Vagina (tissue), 2 donors: Measurements from ENCODE around the gene AZGP1. TPM values are rescaled to one million over a fixed set of nuclear protein-coding genes. Genes with fewer than 3 reads are reported as not detected.
"Not testable (repeated sequence)": the region's sequence is repeated elsewhere in the genome, so short reads cannot be mapped to it uniquely, and the experiment has no call there.

Experiments used
- DNase-seq, 2 donors: peaks; one replicate each; pipeline ENCODE4 v3.0.0-alpha.2; 2017; ENCODE audit errors: extremely low spot score in 2 of 2
- H3K27ac ChIP-seq: fragments of 200-600 bp; sonication (generic); one replicate; pipeline ENCODE4 v1.5.1; 2019
- H3K27me3 ChIP-seq: fragments of 200-600 bp; sonication (generic); one replicate; pipeline ENCODE4 v1.5.1; 2019
- H3K36me3 ChIP-seq, 2 donors: fragments of 200-600 bp; sonication (generic); one replicate each; pipeline ENCODE4 v1.5.1; 2017 to 2019
- H3K4me1 ChIP-seq: fragments of 200-600 bp; sonication (generic); one replicate; pipeline ENCODE4 v1.5.1; 2019
- H3K4me3 ChIP-seq, 2 donors: fragments of 200-600 bp; sonication (generic); 1 replicate in 1 of 2; 2 replicates in 1 of 2; pipeline ENCODE4 v1.5.1; 2016 to 2019
- H3K9me3 ChIP-seq: fragments of 200-600 bp; sonication (generic); one replicate; pipeline ENCODE4 v1.5.1; 2019
- POLR2A ChIP-seq, 2 donors: fragments of 450-650 bp; IDR thresholded peaks; one replicate each; pipeline ENCODE4 v1.6.1; 2017; ENCODE audit warnings: antibody characterized with exemption in 2 of 2, mild to moderate bottlenecking in 2 of 2, moderate library complexity in 2 of 2
- POLR2AphosphoS5 ChIP-seq, 2 donors: sonication (generic); formaldehyde crosslinking; IDR thresholded peaks; one replicate each; pipeline ENCODE4 v1.9.0; 2017; ENCODE audit warnings: antibody characterized with exemption in 2 of 2, mild to moderate bottlenecking in 2 of 2, low read depth in 1 of 2; ENCODE audit not compliant: insufficient read depth in 1 of 2
- intact Hi-C: fragments of 100-400 bp; cut with DNase I; formaldehyde crosslinking; loops from one replicate; pipeline ENCODE4 v1.15.1; 2023
- total RNA-seq: library from RNA; depleted of rRNA; stranded (reverse); fragments of >200 nt; gene quantifications from one replicate; pipeline ENCODE4 v1.2.3, GENCODE V29; 2016
- TF ChIP-seq, protein P1 (sequence below), 3 experiments: fragments of 450-650 bp in 2 of 3; fragments of 200-600 bp in 1 of 3; sonication (generic) in 1 of 3; IDR thresholded peaks; one replicate each; pipeline ENCODE4 v1.5.1; 2017 to 2019; ENCODE audit warnings: antibody characterized with exemption in 3 of 3, mild to moderate bottlenecking in 2 of 3, moderate library complexity in 2 of 3

The AZGP1 gene
- total RNA-seq, 1 donor from 2014 or later, result 2.7 TPM

DNA sequence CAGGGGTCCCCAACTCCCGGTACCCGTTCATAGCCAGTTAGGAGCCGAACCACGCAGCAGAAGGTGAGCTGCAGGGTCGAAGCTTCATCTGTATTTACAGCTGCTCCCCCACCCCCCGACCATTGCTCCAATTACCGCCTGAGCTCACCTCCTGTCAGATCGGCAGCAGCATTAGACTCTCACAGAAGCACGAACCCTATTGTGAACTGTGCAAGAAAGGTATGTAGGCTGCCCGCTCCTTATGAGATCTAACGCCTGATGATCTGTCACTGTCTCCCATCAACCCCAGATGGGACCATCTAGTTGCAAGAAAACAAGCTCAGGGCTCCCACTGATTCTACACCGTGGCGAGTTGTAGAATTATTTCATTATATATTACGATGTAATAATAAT is 14.6 kb upstream of the AZGP1 start:
- H3K4me3 ChIP-seq, result no peak overlapping the region
- H3K4me1 ChIP-seq, result peaks cover 21% of the 10 kb centered on the region
- DNase-seq, result no peak
- TF ChIP-seq POLR2A (IDR thresholded peaks at IDR 0.05) (no peak), POLR2AphosphoS5 (IDR thresholded peaks at IDR 0.05; ENCODE audit: insufficient read depth in 1 of 2, low read depth in 1 of 2) (no peak)
- TF ChIP-seq, protein P1, sequence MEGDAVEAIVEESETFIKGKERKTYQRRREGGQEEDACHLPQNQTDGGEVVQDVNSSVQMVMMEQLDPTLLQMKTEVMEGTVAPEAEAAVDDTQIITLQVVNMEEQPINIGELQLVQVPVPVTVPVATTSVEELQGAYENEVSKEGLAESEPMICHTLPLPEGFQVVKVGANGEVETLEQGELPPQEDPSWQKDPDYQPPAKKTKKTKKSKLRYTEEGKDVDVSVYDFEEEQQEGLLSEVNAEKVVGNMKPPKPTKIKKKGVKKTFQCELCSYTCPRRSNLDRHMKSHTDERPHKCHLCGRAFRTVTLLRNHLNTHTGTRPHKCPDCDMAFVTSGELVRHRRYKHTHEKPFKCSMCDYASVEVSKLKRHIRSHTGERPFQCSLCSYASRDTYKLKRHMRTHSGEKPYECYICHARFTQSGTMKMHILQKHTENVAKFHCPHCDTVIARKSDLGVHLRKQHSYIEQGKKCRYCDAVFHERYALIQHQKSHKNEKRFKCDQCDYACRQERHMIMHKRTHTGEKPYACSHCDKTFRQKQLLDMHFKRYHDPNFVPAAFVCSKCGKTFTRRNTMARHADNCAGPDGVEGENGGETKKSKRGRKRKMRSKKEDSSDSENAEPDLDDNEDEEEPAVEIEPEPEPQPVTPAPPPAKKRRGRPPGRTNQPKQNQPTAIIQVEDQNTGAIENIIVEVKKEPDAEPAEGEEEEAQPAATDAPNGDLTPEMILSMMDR (IDR thresholded peaks at IDR 0.05), result no peak
- intact Hi-C loops, result loop anchor here (5.0 kb wide), 1 partner anchor 92 kb away; the partner anchor contains the start of gene ZNF3
- no peaks in the 10 kb centered on the region for H3K27me3 ChIP-seq
- no peaks in the 10 kb centered on the region for H3K36me3 ChIP-seq
- no peak overlapping the region for H3K27ac ChIP-seq
- no peaks in the 10 kb centered on the region for H3K9me3 ChIP-seq

- H3K27me3 ChIP-seq, result no peaks in the 10 kb centered on the region
- intact Hi-C loops, result no loop called here
- no peak overlapping the region for H3K27ac ChIP-seq
- H3K4me3 ChIP-seq, result no peak overlapping the region
- H3K4me1 ChIP-seq, result peaks cover 11% of the 10 kb centered on the region
- DNase-seq, result no peak
- no peaks in the 10 kb centered on the region for H3K9me3 ChIP-seq
- H3K36me3 ChIP-seq, result no peaks in the 10 kb centered on the region
- TF ChIP-seq POLR2AphosphoS5 (IDR thresholded peaks at IDR 0.05; ENCODE audit: insufficient read depth in 1 of 2, low read depth in 1 of 2), result no peak
- TF ChIP-seq, protein P1 (IDR thresholded peaks at IDR 0.05), result no peak
- no peak for TF ChIP-seq POLR2A (IDR thresholded peaks at IDR 0.05)
Observed at GRCh38 chr7:99987846-99988245, 12.0 kb upstream of the AZGP1 start.

DNA sequence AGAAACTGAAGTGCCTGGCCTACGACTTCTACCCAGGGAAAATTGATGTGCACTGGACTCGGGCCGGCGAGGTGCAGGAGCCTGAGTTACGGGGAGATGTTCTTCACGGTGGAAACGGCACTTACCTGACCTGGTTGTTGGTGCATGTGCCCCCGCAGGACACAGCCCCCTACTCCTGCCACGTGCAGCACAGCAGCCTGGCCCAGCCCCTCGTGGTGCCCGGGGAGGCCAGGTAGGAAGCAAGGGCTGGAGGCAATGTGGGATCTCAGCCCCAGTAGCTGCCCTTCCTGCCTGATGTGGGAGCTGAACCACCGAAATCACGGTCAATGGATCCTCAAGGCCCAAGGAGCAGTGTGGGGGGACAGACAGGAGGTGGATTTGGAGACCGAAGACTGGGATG is 11.5 kb upstream of the AZGP1 start:
- intact Hi-C loops, DNase-seq, H3K4me3 ChIP-seq: not testable (repeated sequence)

GRCh38 chr7:99984593-99984992 is 8.8 kb upstream of the AZGP1 start:
- no peak for DNase-seq
- H3K27me3 ChIP-seq, result no peaks in the 10 kb centered on the region
- H3K4me1 ChIP-seq, result no peaks in the 10 kb centered on the region
- H3K9me3 ChIP-seq, result no peaks in the 10 kb centered on the region
- TF ChIP-seq, protein P1 (IDR thresholded peaks at IDR 0.05), result no peak
- no peak for TF ChIP-seq POLR2AphosphoS5 (IDR thresholded peaks at IDR 0.05; ENCODE audit: insufficient read depth in 1 of 2, low read depth in 1 of 2)
- no peak for TF ChIP-seq POLR2A (IDR thresholded peaks at IDR 0.05)
- H3K4me3 ChIP-seq, result no peak overlapping the region
- no peaks in the 10 kb centered on the region for H3K36me3 ChIP-seq
- H3K27ac ChIP-seq, result no peak overlapping the region
- intact Hi-C loops, result no loop called here

More for the DNA sequence above, 11.5 kb upstream of the AZGP1 start:
- peaks cover 11% of the 10 kb centered on the region for H3K4me1 ChIP-seq
- not testable (repeated sequence) for H3K36me3 ChIP-seq, H3K27ac ChIP-seq, H3K27me3 ChIP-seq, H3K9me3 ChIP-seq

GRCh38 chr7:99981066-99981465 is 5.2 kb upstream of the AZGP1 start:
- H3K27ac ChIP-seq, H3K27me3 ChIP-seq, H3K36me3 ChIP-seq, intact Hi-C loops, DNase-seq, H3K9me3 ChIP-seq, H3K4me1 ChIP-seq, H3K4me3 ChIP-seq: not testable (repeated sequence)

DNA sequence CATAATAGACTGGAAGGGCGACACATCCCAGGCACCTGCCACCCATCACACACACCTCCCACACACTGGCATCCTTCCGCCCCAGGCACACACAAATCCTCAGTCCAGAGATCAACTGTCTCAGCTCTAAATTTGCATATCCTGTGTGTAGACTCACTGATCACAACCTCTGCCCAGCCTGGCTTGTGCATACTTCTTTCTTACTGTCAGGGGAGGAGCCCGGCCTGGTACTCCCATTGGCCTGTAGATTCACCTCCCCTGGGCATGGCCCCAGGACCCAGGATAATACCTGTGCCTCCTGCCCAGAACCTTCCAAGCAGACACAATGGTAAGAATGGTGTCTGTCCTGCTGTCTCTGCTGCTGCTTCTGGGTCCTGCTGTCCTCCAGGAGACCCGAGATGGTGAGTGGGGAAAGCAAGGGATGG is 4.6 kb upstream of the AZGP1 start:
- H3K4me3 ChIP-seq, DNase-seq, H3K4me1 ChIP-seq, intact Hi-C loops, H3K27me3 ChIP-seq, H3K27ac ChIP-seq, H3K36me3 ChIP-seq, H3K9me3 ChIP-seq: not testable (repeated sequence)

DNA sequence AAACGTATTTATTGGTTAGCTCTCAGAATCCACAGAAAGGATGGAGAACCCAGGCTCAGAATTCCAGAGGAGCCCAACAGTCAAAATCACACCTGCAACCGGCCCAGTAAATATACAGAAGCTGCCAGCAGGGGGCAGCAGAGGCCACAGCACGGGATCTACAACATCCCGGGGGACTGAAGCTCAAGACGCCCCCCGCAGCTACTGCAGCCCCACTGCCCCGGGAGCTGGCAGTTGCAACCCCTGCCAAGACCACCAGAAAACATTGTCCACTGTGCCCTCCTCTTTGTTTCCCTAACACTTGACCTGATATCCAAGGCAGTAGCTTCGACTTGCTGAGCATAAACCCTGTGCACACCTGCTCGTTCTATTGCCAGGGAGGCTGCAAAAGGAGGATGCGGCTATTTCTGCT is 4.0 kb upstream of the AZGP1 start:
- H3K36me3 ChIP-seq, H3K27ac ChIP-seq, H3K27me3 ChIP-seq, intact Hi-C loops, H3K4me1 ChIP-seq, H3K9me3 ChIP-seq, H3K4me3 ChIP-seq, DNase-seq: not testable (repeated sequence)
- TF ChIP-seq, protein P1 (IDR thresholded peaks at IDR 0.05), result peak; percentile 50 to 69 (median 51)
